IMR-90 (cell line): ENCODE results near the gene SLC35B2. TPM values are rescaled to one million over a fixed set of nuclear protein-coding genes. Genes with fewer than 3 reads are reported as not detected.

Experiments
- ATAC-seq: fragments of 200-7000 bp; cut with Tn5 transposase; 2 replicates; pipeline ENCODE4 v1.9.1; 2020; ENCODE audit warnings: low read depth, mild to moderate bottlenecking, moderate library complexity
- BruUV-seq: library from RNA; stranded (reverse); fragments of 400-500 nt; replicated peaks from 2 replicates; lab custom pipeline; 2021; lab: Mats Ljungman, UMichigan
- CTCF ChIA-PET: fragments of 300-600 bp; formaldehyde crosslinking; extraction: SDS; loops from one replicate; lab custom pipeline; 2021; ENCODE audit warnings: antibody characterized with exemption; lab: Yijun Ruan, JAX
- POLR2A ChIA-PET: fragments of 300-600 bp; sonication (Branson Sonifier 250); formaldehyde crosslinking; loops from one replicate; lab custom pipeline; 2022; ENCODE audit warnings: antibody characterized with exemption; ENCODE audit not compliant: unreplicated experiment; lab: Charles Lee
- DNase-seq: peaks from one replicate; pipeline ENCODE4 v3.0.0; 2013
- H2AFZ ChIP-seq: replicated peaks from 2 replicates; pipeline ENCODE3; 2013; ENCODE audit warnings: low read length, mild to moderate bottlenecking; ENCODE audit not compliant: poor library complexity
- H2AK5ac ChIP-seq: 2 replicates; pipeline ENCODE4 v1.6.1; 2013; ENCODE audit warnings: low read depth, low read length, inconsistent platforms
- H2AK9ac ChIP-seq: replicated peaks from 2 replicates; pipeline ENCODE3; 2013; ENCODE audit warnings: mild to moderate bottlenecking, low read depth, low read length, moderate library complexity; ENCODE audit not compliant: poor library complexity
- H2BK120ac ChIP-seq: 2 replicates; pipeline ENCODE4 v1.6.1; 2013; ENCODE audit warnings: low read depth, low read length, inconsistent platforms
- H2BK15ac ChIP-seq: 3 replicates; pipeline ENCODE4 v1.6.1; 2013; ENCODE audit warnings: low read depth, low read length, inconsistent platforms
- H2BK20ac ChIP-seq: 2 replicates; pipeline ENCODE4 v1.6.1; 2013; ENCODE audit warnings: low read depth, mild to moderate bottlenecking, inconsistent platforms, low read length, moderate library complexity
- H2BK5ac ChIP-seq: 2 replicates; pipeline ENCODE4 v1.6.1; 2013; ENCODE audit warnings: mild to moderate bottlenecking, low read depth, low read length, inconsistent platforms; ENCODE audit not compliant: poor library complexity, severe bottlenecking
- H3K14ac ChIP-seq: replicated peaks from 2 replicates; pipeline ENCODE4 v1.6.1; 2013; ENCODE audit warnings: low read depth, low read length, inconsistent platforms
- H3K18ac ChIP-seq: 2 replicates; pipeline ENCODE4 v1.6.1; 2013; ENCODE audit warnings: low read depth, low read length, control low read depth
- H3K23ac ChIP-seq: 2 replicates; pipeline ENCODE4 v1.6.1; 2013; ENCODE audit warnings: low read depth, low read length, inconsistent platforms
- H3K27ac ChIP-seq: 2 replicates; pipeline ENCODE4 v1.5.1; 2013; ENCODE audit warnings: mild to moderate bottlenecking, control low read depth, low read length; ENCODE audit not compliant: insufficient read depth
- H3K27me3 ChIP-seq: 2 replicates; pipeline ENCODE4 v1.6.1; 2013; ENCODE audit warnings: low read length; ENCODE audit not compliant: control insufficient read depth, insufficient read depth
- H3K36me3 ChIP-seq: 2 replicates; pipeline ENCODE4 v1.6.1; 2013; ENCODE audit warnings: low read length, mixed read lengths; ENCODE audit not compliant: control insufficient read depth, insufficient read depth
- H3K4ac ChIP-seq: 2 replicates; pipeline ENCODE4 v1.6.1; 2013; ENCODE audit warnings: low read depth, low read length, inconsistent platforms
- H3K4me1 ChIP-seq: 2 replicates; pipeline ENCODE4 v1.6.1; 2013; ENCODE audit warnings: low read length, mixed read lengths; ENCODE audit not compliant: control insufficient read depth, insufficient read depth
- H3K4me2 ChIP-seq: 2 replicates; pipeline ENCODE4 v1.6.1; 2013; ENCODE audit warnings: low read depth, mild to moderate bottlenecking, control low read depth, low read length, moderate library complexity
- H3K4me3 ChIP-seq: 2 replicates; pipeline ENCODE4 v1.5.1; 2013; ENCODE audit warnings: low read depth, mild to moderate bottlenecking, control low read depth, low read length, moderate library complexity; ENCODE audit not compliant: insufficient read depth
- H3K56ac ChIP-seq: 2 replicates; pipeline ENCODE4 v1.6.1; 2013; ENCODE audit warnings: low read length, inconsistent platforms; ENCODE audit not compliant: insufficient read depth; ENCODE audit errors: extremely low read depth
- H3K79me1 ChIP-seq, 2 experiments: 2 replicates each; pipeline ENCODE4 v1.6.1; 2013; ENCODE audit warnings: low read length in 2 of 2, inconsistent platforms in 1 of 2, low read depth in 1 of 2
- H3K9ac ChIP-seq: 2 replicates; pipeline ENCODE4 v1.6.1; 2013; ENCODE audit warnings: low read depth, low read length, control low read depth
- H3K9me1 ChIP-seq: 2 replicates; pipeline ENCODE4 v1.6.1; 2013; ENCODE audit warnings: low read length, inconsistent platforms; ENCODE audit not compliant: insufficient read depth
- H3K9me3 ChIP-seq: 2 replicates; pipeline ENCODE4 v1.6.1; 2013; ENCODE audit warnings: low read length; ENCODE audit not compliant: control insufficient read depth, insufficient read depth
- H4K20me1 ChIP-seq: 2 replicates; pipeline ENCODE4 v1.6.1; 2013; ENCODE audit warnings: low read length, inconsistent platforms; ENCODE audit not compliant: insufficient read depth
- H4K5ac ChIP-seq: 2 replicates; pipeline ENCODE4 v1.6.1; 2013; ENCODE audit warnings: mild to moderate bottlenecking, low read depth, low read length, control low read depth
- H4K8ac ChIP-seq, 2 experiments: 2 replicates each; pipeline ENCODE4 v1.6.1; 2013; ENCODE audit warnings: low read depth in 2 of 2, low read length in 2 of 2, control low read depth in 1 of 2, inconsistent platforms in 1 of 2
- H4K91ac ChIP-seq: 2 replicates; pipeline ENCODE4 v1.6.1; 2013; ENCODE audit warnings: low read depth, low read length, inconsistent platforms; ENCODE audit not compliant: insufficient read depth
- BHLHE40 ChIP-seq: fragments of 150-350 bp; IDR thresholded peaks from 2 replicates; pipeline ENCODE4 v1.6.1; 2016; ENCODE audit warnings: mild to moderate bottlenecking, low read depth, low read length
- FOS ChIP-seq: fragments of 150-350 bp; IDR thresholded peaks from 2 replicates; pipeline ENCODE4 v1.6.1; 2016; ENCODE audit warnings: low read depth, low read length
- MAZ ChIP-seq: IDR thresholded peaks from 2 replicates; pipeline ENCODE4 v1.6.1; 2012; ENCODE audit warnings: low read depth, mild to moderate bottlenecking, low read length, improper control_type of control experiment, moderate library complexity, borderline replicate concordance
- MXI1 ChIP-seq: IDR thresholded peaks from 2 replicates; pipeline ENCODE4 v1.6.1; 2012; ENCODE audit warnings: low read depth, mild to moderate bottlenecking, low read length, moderate library complexity, borderline replicate concordance
- WGBS, 2 experiments: methylation state at CpG; one replicate each; pipeline versions ENCODE4 v1.1.5 to v1.1.7; 2013; ENCODE audit warnings: missing lambda C conversion rate in 2 of 2; ENCODE audit not compliant: insufficient read length in 1 of 2; ENCODE audit errors: extremely low coverage in 2 of 2; 5-methylcytosine and 5-hydroxymethylcytosine counted together
- dilution Hi-C: fragments of 300-500 bp; cut with HindIII; formaldehyde crosslinking; loops from one replicate; pipeline ENCODE4 v1.14.3; 2018; ENCODE audit warnings: low sequenced_read_pairs; ENCODE audit not compliant: unreplicated experiment
- in situ Hi-C: fragments of 300-500 bp; cut with MboI; formaldehyde crosslinking; loops from 3 replicates; pipeline ENCODE4 v1.14.3; 2019; ENCODE audit warnings: low sequenced_read_pairs, inconsistent platforms, mixed read lengths
- intact Hi-C: fragments of 100-400 bp; cut with micrococcal nuclease; formaldehyde crosslinking; loops from 2 replicates; pipeline ENCODE4 v1.10.0; 2022
- polyA plus RNA-seq, 3 experiments: library from polyadenylated mRNA; depleted of rRNA; stranded (reverse); fragments of >200 nt; gene quantifications; 2 replicates each; pipeline ENCODE4 v1.2.3, GENCODE V29; 2012; ENCODE audit warnings: low replicate concordance in 1 of 3
- total RNA-seq: library from RNA; depleted of rRNA; stranded (reverse); fragments of >200 nt; gene quantifications from 2 replicates; pipeline ENCODE4 v1.2.3, GENCODE V29; 2012
- TF ChIP-seq, protein P1 (sequence below): conservative IDR thresholded peaks from 2 replicates; pipeline ENCODE4 v1.5.1; 2012; ENCODE audit warnings: mild to moderate bottlenecking, low read depth, low read length, improper control_type of control experiment
- TF ChIP-seq, protein P2 (sequence below): fragments of 150-350 bp; IDR thresholded peaks from 2 replicates; pipeline ENCODE4 v1.6.1; 2016; ENCODE audit warnings: low read depth, mild to moderate bottlenecking, low read length, moderate library complexity, borderline replicate concordance
- TF ChIP-seq, protein P3 (sequence below): fragments of 150-350 bp; IDR thresholded peaks from 2 replicates; pipeline ENCODE4 v1.6.1; 2017; ENCODE audit warnings: mild to moderate bottlenecking, antibody characterized with exemption, low read length, low read depth

Gene SLC35B2
- total and polyA plus RNA-seq, 2 of the 4 experiments (the other 2 are of a cell fraction): 51.4 to 89.9 TPM

DNA sequence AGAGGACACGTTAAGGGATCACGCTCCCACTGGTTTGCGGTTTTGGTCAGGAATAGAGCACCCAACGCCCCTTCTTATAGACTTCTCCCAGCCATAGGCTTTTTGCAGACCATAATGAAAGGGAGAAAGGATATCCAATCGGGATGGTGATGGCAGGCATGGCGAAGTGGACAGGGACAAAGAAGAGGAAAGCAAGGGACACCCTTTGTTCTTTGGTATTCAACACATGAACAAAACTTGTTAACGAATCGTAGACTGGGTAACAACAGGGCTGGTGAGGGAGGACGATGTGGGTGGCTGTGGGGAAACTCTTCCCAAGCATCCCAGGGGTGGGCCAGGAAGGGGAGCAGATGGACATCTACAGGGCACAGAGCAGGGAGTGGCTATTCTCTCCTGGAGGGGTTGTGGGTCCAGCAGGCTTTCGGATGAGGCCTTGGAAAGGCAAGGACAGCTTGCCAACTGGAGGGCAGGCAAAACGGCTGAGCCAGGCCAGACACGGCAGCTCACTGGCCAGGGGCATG is 11.9 kb downstream of the SLC35B2 start:
- no peak for DNase-seq
- Histone ChIP-seq H2BK20ac (0 out of 2 replicates have a peak overlapping the region, but pooled peaks have one; percentile 3), H2BK5ac (no peak overlapping the region), H4K91ac (peak overlapping the region; percentile 72), H3K36me3 (peaks cover 16% of the 10 kb centered on the region), H3K9me3 (no peaks in the 10 kb centered on the region), H3K9me1 (peaks cover 16% of the 10 kb centered on the region), H3K79me1 (peaks cover 5 to 40% of the 10 kb centered on the region in 2 experiments), H3K18ac (no peak overlapping the region), H3K4me1 (peaks cover 5% of the 10 kb centered on the region), H2AK5ac (peak overlapping the region; percentile 71), H3K27me3 (no peaks in the 10 kb centered on the region), H3K14ac (peak overlapping the region; percentile 71), H3K4me2 (peak overlapping the region; percentile 84), H2AFZ (peak overlapping the region; percentile 100), H3K4me3 (peak overlapping the region; percentile 85), H3K4ac (peak overlapping the region; percentile 83), H4K8ac (peak overlapping the region; percentile 60 to 87), H2BK15ac (no peak overlapping the region; the same call in 2 of the 3 replicates), H3K56ac (no peak overlapping the region), H2AK9ac (peak overlapping the region; percentile 100), H4K5ac (peak overlapping the region; percentile 65), H2BK120ac (peak overlapping the region; percentile 64; the same call in 1 of the 2 replicates), H3K23ac (peak overlapping the region; percentile 71; the same call in 1 of the 2 replicates), H3K27ac (peak overlapping the region; percentile 19; the same call in 1 of the 2 replicates), H4K20me1 (peaks cover 36% of the 10 kb centered on the region), H3K9ac (peak overlapping the region; percentile 41; the same call in 1 of the 2 replicates)
- TF ChIP-seq, protein P1, sequence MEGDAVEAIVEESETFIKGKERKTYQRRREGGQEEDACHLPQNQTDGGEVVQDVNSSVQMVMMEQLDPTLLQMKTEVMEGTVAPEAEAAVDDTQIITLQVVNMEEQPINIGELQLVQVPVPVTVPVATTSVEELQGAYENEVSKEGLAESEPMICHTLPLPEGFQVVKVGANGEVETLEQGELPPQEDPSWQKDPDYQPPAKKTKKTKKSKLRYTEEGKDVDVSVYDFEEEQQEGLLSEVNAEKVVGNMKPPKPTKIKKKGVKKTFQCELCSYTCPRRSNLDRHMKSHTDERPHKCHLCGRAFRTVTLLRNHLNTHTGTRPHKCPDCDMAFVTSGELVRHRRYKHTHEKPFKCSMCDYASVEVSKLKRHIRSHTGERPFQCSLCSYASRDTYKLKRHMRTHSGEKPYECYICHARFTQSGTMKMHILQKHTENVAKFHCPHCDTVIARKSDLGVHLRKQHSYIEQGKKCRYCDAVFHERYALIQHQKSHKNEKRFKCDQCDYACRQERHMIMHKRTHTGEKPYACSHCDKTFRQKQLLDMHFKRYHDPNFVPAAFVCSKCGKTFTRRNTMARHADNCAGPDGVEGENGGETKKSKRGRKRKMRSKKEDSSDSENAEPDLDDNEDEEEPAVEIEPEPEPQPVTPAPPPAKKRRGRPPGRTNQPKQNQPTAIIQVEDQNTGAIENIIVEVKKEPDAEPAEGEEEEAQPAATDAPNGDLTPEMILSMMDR: no peak
- TF ChIP-seq, protein P2, sequence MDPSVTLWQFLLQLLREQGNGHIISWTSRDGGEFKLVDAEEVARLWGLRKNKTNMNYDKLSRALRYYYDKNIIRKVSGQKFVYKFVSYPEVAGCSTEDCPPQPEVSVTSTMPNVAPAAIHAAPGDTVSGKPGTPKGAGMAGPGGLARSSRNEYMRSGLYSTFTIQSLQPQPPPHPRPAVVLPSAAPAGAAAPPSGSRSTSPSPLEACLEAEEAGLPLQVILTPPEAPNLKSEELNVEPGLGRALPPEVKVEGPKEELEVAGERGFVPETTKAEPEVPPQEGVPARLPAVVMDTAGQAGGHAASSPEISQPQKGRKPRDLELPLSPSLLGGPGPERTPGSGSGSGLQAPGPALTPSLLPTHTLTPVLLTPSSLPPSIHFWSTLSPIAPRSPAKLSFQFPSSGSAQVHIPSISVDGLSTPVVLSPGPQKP: no peak
- TF ChIP-seq FOS (no peak), BHLHE40 (no peak), MXI1 (no peak), MAZ (no peak)
- TF ChIP-seq, protein P3, sequence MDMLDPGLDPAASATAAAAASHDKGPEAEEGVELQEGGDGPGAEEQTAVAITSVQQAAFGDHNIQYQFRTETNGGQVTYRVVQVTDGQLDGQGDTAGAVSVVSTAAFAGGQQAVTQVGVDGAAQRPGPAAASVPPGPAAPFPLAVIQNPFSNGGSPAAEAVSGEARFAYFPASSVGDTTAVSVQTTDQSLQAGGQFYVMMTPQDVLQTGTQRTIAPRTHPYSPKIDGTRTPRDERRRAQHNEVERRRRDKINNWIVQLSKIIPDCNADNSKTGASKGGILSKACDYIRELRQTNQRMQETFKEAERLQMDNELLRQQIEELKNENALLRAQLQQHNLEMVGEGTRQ: no peak
- in situ Hi-C loops: no loop called here
- dilution Hi-C loops: no loop called here
- POLR2A ChIA-PET: interaction anchor here (3.0 kb wide), 1 partner anchor 11 kb away, joined by 27 read pairs; the partner anchor contains the start of gene SLC35B2
- no peak for ATAC-seq
- WGBS, 2 experiments: 80% methylated on average over 1 of the region's 12 CpGs; no CpG with 5 or more reads in 1 of the 2 experiments
- intact Hi-C loops: no loop called here
- BruUV-seq: no TSS peak
- CTCF ChIA-PET: interaction anchor here (0.8 to 1.2 kb wide), 2 partner anchors 11 to 73 kb away, joined by 4 to 6 read pairs; no protein-coding TSS in a partner anchor
